Brain microvascular endothelial cell (primary cell): ENCODE results near the gene BST1.

Source experiments
- DNase-seq: peaks from one replicate; pipeline ENCODE4 v3.0.0-alpha.2; 2020
- H3K27ac ChIP-seq: fragments of 250-450 bp; sonication (Bioruptor Pico); 2 replicates; pipeline ENCODE4 v1.5.1; 2020; ENCODE audit warnings: mild to moderate bottlenecking, moderate library complexity
- H3K27me3 ChIP-seq: fragments of 250-450 bp; sonication (Bioruptor Pico); replicated peaks from 2 replicates; pipeline ENCODE4 v1.5.1; 2020; ENCODE audit warnings: mild to moderate bottlenecking
- H3K36me3 ChIP-seq: fragments of 250-450 bp; sonication (Bioruptor Pico); replicated peaks from 2 replicates; pipeline ENCODE4 v1.5.1; 2020; ENCODE audit warnings: mild to moderate bottlenecking
- H3K4me3 ChIP-seq: 2 replicates; pipeline ENCODE4 v1.5.1; 2011; ENCODE audit warnings: low read depth, mild to moderate bottlenecking, control low read depth, low read length, moderate library complexity
- in situ Hi-C: cut with HindIII; loops from 2 replicates; pipeline ENCODE4 v1.10.0; 2017; ENCODE audit warnings: low sequenced_read_pairs, low pct_ligation_motif_present
- TF ChIP-seq, protein P1 (sequence below): IDR thresholded peaks from 2 replicates; pipeline ENCODE4 v1.5.1; 2011; ENCODE audit warnings: low read depth, mild to moderate bottlenecking, moderate library complexity, low read length, control low read depth, inconsistent platforms; ENCODE audit errors: missing control alignments

The BST1 gene

DNA sequence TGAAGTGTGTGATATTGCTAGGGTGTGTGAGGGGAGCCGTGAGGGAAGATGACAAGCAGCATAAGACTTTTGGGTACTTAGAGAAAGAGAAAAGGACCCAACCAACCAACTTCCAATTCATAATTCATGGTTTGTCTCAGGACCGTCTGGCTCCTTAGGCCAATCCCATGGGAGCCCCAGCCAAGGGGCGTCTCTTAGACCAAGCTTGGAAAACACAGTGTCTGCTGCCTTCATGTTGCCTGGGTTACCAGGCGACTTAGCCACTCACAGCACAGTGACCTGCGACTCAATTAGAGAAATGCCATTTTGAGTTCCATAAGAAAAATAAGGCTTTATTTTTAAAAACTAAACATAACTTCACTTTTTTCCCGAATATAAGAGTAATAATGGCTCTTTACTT lies 32.7 kb downstream of the BST1 start:
- in situ Hi-C loops, result no loop called here
- DNase-seq, result no peak
- Histone ChIP-seq H3K27me3 (no peaks in the 10 kb centered on the region), H3K4me3 (no peak overlapping the region), H3K27ac (no peak overlapping the region), H3K36me3 (no peaks in the 10 kb centered on the region)
- TF ChIP-seq, protein P1, sequence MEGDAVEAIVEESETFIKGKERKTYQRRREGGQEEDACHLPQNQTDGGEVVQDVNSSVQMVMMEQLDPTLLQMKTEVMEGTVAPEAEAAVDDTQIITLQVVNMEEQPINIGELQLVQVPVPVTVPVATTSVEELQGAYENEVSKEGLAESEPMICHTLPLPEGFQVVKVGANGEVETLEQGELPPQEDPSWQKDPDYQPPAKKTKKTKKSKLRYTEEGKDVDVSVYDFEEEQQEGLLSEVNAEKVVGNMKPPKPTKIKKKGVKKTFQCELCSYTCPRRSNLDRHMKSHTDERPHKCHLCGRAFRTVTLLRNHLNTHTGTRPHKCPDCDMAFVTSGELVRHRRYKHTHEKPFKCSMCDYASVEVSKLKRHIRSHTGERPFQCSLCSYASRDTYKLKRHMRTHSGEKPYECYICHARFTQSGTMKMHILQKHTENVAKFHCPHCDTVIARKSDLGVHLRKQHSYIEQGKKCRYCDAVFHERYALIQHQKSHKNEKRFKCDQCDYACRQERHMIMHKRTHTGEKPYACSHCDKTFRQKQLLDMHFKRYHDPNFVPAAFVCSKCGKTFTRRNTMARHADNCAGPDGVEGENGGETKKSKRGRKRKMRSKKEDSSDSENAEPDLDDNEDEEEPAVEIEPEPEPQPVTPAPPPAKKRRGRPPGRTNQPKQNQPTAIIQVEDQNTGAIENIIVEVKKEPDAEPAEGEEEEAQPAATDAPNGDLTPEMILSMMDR, result no peak

DNA sequence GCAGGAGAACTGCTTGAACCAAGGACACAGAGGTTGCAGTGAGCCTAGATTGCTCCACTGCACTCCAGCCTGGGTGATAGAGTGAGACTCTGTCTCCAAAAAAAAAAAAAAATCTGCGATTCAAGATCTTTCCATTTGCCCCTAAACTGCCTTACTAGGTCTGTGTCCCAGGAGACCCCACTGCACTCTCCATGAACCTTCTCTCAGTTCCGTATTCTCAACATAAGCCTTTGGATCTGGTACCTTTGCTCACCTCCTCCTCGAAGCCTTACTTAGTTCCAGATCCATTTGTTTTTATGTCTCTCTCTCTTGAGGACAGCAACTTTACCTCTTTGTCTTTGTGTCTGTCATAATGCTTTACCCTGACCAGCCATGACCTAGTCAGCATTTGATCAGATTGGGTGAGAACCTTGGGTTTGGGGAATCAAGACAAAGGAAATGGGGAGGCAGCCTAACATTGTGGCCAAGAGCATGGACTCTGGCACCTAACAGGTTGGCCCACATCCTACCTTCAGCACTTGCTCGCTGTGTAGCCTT lies 33.7 kb downstream of the BST1 start:
- DNase-seq, result no peak
- Histone ChIP-seq H3K4me3 (no peak overlapping the region), H3K27ac (no peak overlapping the region), H3K36me3 (no peaks in the 10 kb centered on the region), H3K27me3 (no peaks in the 10 kb centered on the region)
- in situ Hi-C loops, result no loop called here
- TF ChIP-seq, protein P1, result no peak

DNA sequence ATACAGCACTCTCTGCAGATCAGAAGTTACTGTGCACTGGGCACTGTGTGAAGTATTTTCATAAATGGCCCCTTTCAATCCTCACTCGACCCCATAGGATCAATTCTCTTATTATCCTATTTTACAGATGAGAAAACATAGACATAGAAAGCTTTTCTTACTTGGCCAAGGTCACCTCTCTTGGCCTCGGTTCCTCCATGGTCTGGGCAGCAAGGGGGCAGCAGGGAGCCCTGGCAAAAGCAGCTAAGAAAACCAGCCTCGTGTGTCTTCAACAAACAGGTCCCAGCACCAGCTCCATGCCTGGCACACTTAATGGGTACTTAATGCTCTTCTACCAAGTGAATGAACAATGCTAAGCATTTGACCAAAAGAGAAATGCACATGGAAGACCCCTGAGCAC lies 34.4 kb downstream of the BST1 start:
- H3K4me3 ChIP-seq, result no peak overlapping the region
- in situ Hi-C loops, result no loop called here
- TF ChIP-seq, protein P1, result peak; percentile 32
- H3K36me3 ChIP-seq, result no peaks in the 10 kb centered on the region
- no peak for DNase-seq
- H3K27ac ChIP-seq, result no peak overlapping the region
- no peaks in the 10 kb centered on the region for H3K27me3 ChIP-seq

DNA sequence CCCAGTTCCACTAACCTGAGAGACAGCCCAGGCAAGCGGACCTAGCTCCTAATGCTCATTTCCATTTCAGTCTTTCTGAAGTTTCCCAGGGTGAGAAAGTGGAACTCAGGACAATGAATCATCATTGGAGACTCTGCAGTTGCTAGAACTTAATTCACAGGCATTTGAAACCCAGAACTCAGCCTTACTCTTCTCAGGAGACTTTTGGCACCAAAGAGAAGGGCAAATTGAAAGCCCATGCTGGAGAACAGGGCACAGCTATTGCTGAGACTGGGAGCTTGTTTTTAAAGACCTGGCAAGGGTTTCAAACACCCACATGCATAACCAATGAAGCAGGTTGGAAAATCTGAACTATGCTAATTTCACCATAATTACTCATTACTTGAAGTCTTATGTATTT lies 36.0 kb downstream of the BST1 start:
- H3K4me3 ChIP-seq, result no peak overlapping the region
- no peaks in the 10 kb centered on the region for H3K36me3 ChIP-seq
- in situ Hi-C loops, result no loop called here
- DNase-seq, result no peak
- no peak overlapping the region for H3K27ac ChIP-seq
- no peaks in the 10 kb centered on the region for H3K27me3 ChIP-seq
- TF ChIP-seq, protein P1, result no peak

DNA sequence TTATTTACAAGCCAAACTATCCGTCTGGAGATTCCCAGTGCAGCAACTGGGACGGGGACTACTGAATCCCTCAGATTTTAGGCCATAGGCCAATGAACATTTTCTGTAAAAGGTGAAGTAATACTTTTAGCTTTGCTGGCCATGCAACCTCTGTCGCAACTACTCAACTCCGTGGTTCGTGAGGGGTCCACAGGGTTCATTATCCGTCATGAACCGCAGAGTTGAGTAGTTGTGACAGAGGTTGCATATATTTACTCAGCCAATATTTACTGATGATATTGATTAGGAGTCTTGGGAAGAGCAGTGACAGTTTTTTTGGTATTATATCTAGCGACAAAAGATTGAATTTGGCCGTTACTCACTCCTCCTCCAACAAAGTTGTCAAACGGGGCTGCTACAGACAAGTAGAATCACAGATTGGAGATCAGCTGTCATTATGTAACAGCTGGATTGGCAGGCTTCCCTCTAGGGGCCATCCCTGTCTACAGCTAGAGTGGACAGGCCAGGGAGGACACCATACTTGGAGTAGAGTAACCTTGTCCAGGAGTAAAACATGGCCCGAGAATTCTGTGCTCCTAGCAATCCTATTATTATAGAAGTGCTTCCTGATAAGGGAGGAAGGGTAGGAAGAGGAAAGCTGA lies 38.0 kb downstream of the BST1 start:
- in situ Hi-C loops, result no loop called here
- Histone ChIP-seq H3K4me3 (no peak overlapping the region), H3K36me3 (no peaks in the 10 kb centered on the region), H3K27ac (no peak overlapping the region), H3K27me3 (no peaks in the 10 kb centered on the region)
- DNase-seq, result no peak
- TF ChIP-seq, protein P1, result no peak

DNA sequence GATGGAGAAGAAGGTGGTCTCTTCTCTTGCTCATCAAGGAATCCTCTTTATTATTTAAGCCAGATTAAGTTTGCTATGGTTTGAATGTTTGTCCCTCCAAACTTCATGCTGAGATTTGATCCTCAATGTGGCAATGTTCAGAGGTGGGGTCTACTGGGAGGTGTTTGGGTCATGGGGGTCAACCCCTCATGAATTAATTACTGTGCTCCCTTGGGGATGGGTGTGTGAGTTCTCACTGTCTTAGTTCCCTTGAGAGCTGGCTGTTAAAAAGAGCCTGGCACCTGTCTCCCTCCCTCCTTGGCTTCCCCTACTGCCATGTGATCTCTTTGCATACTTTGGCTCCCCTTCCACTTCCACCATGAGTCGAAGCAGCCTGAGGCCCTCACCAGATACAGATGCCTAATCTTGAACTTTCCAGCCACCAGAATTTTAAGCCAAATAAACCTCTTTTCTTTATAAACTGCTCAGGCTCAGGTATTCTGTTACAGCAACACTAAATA lies 39.3 kb downstream of the BST1 start:
- TF ChIP-seq, protein P1, result no peak
- in situ Hi-C loops, result no loop called here
- no peak overlapping the region for H3K4me3 ChIP-seq
- no peaks in the 10 kb centered on the region for H3K36me3 ChIP-seq
- no peaks in the 10 kb centered on the region for H3K27me3 ChIP-seq
- H3K27ac ChIP-seq, result no peak overlapping the region
- DNase-seq, result no peak
